Left renal cortex interstitium (tissue), 4 donors: Measurements from ENCODE around the gene ARMC6. TPM values are rescaled to one million over a fixed set of nuclear protein-coding genes. Genes with fewer than 3 reads are reported as not detected.
"Not testable (repeated sequence)": the region's sequence is repeated elsewhere in the genome, so short reads cannot be mapped to it uniquely, and the experiment has no call there.

ENCODE experiments used
- DNase-seq, 4 donors: peaks; one replicate each; pipeline ENCODE4 v3.0.0-alpha.2; 2013; ENCODE audit warnings: low read depth in 4 of 4, low spot score in 2 of 4, missing footprints in 1 of 4
- polyA plus RNA-seq, 4 donors: library from polyadenylated mRNA; unstranded; fragments of 120-200 nt; gene quantifications; one replicate each; pipeline ENCODE4 v1.2.1, GENCODE V29; 2013; ENCODE audit not compliant: insufficient read length in 4 of 4

Gene ARMC6
- polyA plus RNA-seq, 4 donors: 31.8 to 37.1 (median 34.7) TPM

GRCh38 chr19:19068659-19069654 is 35.6 kb downstream of the ARMC6 start:
- DNase-seq: no peak

- no peak for DNase-seq
Measured at GRCh38 chr19:19071897-19072296, 38.5 kb downstream of the ARMC6 start.

- DNase-seq: no peak
Measured at GRCh38 chr19:19074196-19074882, 40.9 kb downstream of the ARMC6 start.

GRCh38 chr19:19075126-19075525 is 41.7 kb downstream of the ARMC6 start:
- DNase-seq: no peak

- DNase-seq: no peak
Measured at GRCh38 chr19:19076476-19076875, 43.1 kb downstream of the ARMC6 start.

GRCh38 chr19:19077103-19077502 is 43.7 kb downstream of the ARMC6 start:
- DNase-seq: no peak

- DNase-seq: no peak
Measured at GRCh38 chr19:19078801-19079200, 45.4 kb downstream of the ARMC6 start.

- DNase-seq: no peak
Measured at GRCh38 chr19:19079571-19079970, 46.2 kb downstream of the ARMC6 start.

GRCh38 chr19:19081642-19082151 is 48.3 kb downstream of the ARMC6 start:
- DNase-seq: no peak

- DNase-seq: no peak
Measured at GRCh38 chr19:19083413-19084178, 50.2 kb downstream of the ARMC6 start.

GRCh38 chr19:19087676-19088075 is 54.3 kb downstream of the ARMC6 start:
- DNase-seq: no peak

- no peak for DNase-seq
Measured at GRCh38 chr19:19094513-19094912, 61.1 kb downstream of the ARMC6 start.

- no peak for DNase-seq
Measured at GRCh38 chr19:19095691-19096090, 62.3 kb downstream of the ARMC6 start.

GRCh38 chr19:19096641-19097627 is 63.5 kb downstream of the ARMC6 start:
- DNase-seq: no peak

- DNase-seq: no peak
Measured at GRCh38 chr19:19098084-19098702, 64.8 kb downstream of the ARMC6 start.

GRCh38 chr19:19098703-19099632 is 65.6 kb downstream of the ARMC6 start:
- no peak for DNase-seq

GRCh38 chr19:19101540-19101939 is 68.1 kb downstream of the ARMC6 start:
- no peak for DNase-seq

- not testable (repeated sequence) for DNase-seq
Measured at GRCh38 chr19:19102566-19102965, 69.2 kb downstream of the ARMC6 start.
